ENCODE data around the gene PARP8.
"Not testable (repeated sequence)": the region's sequence is repeated elsewhere in the genome, so short reads cannot be mapped to it uniquely, and the experiment has no call there.

PARP8 gene

DNA sequence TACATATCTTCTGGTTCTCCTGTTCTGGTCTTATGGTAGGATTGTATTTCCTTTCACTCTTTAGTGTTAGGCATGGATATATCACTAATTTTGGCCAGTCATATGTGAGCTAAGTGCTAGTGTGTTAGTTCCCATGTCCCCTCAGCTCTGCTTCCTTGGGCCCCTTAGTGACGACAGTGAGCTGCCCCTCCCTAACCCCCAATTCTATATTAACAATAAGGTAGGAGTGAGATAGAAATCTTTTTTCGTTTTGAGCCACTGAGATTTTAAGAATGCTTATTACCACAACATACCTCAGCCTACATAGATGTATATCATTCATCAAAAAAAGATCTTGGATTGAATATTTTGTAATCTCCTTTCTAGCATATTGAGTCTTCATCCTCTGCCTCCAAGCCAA is 100.5 kb downstream of the PARP8 start:
- in situ Hi-C loops (cut with HindIII; ENCODE audit: low sequenced_read_pairs), result no loop called here

DNA sequence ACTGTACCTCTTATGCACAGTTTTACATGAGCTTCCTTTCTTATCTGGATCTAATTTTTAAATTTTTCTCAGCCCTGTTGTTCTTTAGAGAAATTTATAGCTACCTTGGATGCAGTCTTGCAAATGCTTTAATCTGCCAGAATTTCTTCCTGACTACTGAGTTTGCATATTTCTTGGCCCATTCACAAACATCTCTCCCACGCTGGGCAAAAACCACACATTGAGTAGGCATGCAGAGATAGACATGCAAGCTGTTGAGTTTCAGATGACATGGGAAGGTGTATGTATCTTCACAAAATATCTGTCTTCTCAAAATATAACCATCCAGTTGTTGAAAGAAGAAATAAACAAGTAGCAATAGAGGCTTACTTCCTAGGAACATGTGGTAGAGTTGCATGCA is 101.2 kb downstream of the PARP8 start:
- in situ Hi-C loops (cut with HindIII; ENCODE audit: low sequenced_read_pairs), result no loop called here

DNA sequence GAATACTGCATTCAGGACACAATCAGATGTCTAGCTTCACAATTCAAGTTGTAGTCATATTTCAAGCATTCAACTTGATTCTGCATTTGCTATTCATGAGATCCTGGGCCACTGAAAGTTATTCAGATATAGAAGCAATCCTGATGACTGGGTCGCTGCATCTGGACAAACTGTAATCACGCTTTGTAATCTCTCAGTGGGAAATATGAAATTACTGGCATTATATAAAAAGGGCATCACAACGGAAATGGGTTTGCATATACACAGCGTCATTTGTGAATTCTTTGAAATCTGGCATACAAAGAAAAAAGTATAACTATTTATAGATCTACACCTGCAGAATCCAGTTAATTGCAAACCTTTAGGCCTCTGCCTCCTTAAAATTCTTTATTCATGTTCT is 102.2 kb downstream of the PARP8 start:
- in situ Hi-C loops (cut with HindIII; ENCODE audit: low sequenced_read_pairs), result no loop called here

DNA sequence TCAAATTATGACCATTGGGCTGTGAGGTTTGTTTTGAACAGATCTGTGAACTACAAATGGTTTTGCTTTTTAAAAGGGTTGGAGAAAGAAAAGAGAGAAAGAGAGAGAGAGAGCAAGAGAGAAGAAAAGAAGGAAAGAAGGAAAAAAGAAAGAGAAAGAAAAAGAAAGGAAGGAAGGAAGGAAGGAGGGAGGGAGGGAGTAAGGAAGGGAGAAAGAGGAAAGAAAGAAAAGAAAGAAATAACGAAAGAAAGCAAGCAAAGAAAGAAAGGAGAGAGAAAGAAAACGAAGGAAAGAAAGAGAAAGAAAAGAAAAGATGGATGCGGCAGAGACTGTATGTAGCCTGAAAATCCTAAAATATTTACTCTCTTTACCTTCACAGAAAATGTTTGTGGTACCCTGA is 104.0 kb downstream of the PARP8 start:
- in situ Hi-C loops (cut with HindIII; ENCODE audit: low sequenced_read_pairs), result no loop called here

DNA sequence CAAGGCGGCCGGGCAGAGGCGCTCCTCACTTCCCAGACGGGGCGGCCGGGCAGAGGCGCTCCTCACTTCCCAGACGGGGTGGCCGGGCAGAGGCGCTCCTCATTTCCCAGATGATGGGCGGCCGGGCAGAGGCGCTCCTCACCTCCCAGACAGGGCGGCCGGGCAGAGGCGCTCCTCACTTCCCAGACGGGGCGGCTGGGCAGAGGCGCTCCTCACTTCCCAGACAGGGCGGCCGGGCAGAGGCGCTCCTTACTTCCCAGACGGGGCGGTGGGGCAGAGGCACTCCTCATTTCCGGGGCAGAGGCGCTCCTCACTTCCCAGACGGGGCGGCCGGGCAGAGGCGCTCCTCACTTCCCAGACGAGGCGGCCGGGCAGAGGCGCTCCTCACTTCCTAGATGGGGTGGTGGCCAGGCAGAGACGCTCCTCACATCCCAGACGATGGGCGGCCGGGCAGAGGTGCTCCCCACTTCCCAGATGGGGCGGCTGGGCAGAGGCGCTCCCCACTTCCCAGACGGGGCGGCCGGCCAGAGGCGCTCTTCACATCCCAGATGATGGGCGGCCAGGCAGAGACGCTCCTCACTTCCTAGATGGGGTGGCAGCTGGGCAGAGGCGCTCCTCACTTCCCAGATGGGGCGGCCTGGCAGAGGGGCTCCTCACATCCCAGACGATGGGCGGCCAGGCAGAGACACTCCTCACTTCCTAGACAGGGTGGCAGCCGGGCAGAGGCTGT is 108.2 kb downstream of the PARP8 start:
- in situ Hi-C loops (cut with HindIII; ENCODE audit: low sequenced_read_pairs), result not testable (repeated sequence)

DNA sequence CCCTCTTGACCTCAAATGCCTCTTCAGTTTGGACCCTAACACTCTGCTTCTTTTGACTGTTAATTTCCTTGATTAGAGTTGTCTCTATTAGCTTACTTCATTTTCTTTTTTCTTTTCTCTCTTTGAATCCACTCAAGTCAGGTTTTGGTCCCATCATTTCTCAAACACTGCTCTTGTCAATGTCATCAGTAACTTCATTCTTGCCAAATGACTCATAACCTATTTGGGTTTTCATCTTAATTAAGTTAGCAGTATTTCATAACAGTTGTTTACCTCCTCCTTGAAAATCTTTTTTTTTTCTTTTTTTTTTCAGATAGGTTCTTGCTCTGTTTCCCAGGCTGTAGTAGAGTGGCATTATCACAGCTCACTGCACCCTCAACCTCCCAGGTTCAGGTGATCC is 119.6 kb downstream of the PARP8 start:
- in situ Hi-C loops (cut with HindIII; ENCODE audit: low sequenced_read_pairs), result no loop called here

DNA sequence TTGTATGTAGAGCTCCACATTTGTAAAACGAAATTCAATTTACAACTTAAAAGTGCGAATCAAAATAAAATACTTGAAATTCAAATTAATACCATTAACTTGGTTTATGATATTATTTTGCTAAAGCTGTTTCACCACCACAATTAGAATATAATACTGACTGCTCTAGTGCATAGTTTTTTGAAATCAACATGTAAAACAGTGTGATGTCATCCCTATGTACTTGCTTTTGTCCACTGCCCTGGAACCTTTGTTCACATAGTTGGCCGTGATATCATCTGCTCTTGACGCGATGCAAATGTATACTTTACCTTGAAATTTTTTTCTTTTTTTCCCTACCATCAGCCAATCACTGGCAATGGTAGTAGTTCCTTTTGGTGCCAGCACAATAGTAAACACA is 125.4 kb downstream of the PARP8 start:
- in situ Hi-C loops (cut with HindIII; ENCODE audit: low sequenced_read_pairs), result no loop called here

DNA sequence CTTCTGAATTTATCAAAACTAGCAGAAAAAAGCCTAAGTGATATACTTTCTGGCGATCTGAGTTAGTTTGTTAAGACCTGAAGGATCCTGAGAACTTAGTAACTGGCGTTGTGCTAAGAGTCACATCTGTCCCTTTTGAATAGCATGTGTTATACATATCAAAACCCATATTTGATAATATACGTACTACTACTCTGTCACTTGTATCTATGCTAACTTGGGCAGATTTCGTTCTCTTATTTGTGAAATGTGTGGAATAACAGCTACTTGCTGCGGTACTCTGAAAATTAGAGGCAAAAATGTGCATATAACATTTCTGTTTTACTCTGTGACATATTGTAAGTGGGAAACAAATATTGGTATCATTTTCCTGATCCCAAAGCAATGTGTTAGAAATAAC is 126.4 kb downstream of the PARP8 start:
- in situ Hi-C loops (cut with HindIII; ENCODE audit: low sequenced_read_pairs), result no loop called here

DNA sequence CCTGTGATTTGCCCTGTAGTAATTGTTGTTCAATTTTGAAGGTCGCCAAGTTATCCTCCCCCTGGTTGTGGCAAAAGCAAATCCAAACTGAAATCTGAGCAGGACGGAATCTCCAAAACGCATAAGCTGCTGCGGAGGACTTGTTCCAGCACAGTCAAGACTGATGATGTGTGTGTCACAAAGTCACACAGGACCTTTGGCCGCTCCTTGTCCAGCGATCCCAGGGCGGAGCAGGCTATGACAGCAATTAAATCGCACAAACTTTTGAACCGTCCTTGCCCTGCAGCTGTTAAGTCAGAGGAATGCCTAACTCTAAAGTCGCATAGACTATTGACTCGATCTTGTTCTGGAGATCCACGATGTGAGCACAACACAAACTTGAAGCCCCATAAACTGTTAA is 128.4 kb downstream of the PARP8 start:
- in situ Hi-C loops (cut with HindIII; ENCODE audit: low sequenced_read_pairs), result no loop called here

DNA sequence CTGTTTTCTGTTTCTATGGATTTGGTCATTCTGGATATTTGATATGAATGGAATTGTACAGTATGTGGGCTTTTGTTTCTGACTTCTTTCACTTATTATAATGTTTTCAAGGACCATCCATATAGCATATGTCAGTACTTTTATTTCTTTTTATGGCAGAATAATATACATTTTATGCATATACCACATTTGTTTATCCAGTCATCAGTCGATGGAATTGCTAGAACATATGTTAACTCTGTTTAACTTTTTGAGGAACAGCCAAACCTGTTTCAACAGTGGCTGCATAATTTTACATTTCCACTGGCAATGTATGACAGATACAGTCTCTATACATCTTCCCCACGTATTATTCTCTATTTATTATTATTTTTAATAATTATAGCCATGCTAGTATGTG is 131.6 kb downstream of the PARP8 start:
- in situ Hi-C loops (cut with HindIII; ENCODE audit: low sequenced_read_pairs), result no loop called here

DNA sequence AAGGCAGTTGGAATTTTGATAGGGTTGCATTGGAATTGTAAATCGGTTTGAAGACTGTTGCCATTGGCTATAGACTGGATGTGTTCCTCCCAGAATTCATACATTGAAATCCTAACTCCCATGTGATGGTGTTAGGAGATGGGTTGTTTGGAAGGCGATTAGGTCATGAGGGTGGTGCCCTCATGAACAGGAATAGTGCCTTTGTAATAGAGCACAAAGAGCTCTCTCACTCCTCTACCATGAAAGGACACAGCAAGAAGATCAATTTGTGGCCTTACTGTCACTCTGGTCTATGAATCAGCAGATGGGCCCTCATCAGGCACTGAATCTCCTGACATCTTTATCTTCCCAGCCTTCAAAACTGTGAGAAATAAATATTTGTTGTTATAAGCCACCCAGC is 133.2 kb downstream of the PARP8 start:
- in situ Hi-C loops (cut with HindIII; ENCODE audit: low sequenced_read_pairs), result no loop called here

DNA sequence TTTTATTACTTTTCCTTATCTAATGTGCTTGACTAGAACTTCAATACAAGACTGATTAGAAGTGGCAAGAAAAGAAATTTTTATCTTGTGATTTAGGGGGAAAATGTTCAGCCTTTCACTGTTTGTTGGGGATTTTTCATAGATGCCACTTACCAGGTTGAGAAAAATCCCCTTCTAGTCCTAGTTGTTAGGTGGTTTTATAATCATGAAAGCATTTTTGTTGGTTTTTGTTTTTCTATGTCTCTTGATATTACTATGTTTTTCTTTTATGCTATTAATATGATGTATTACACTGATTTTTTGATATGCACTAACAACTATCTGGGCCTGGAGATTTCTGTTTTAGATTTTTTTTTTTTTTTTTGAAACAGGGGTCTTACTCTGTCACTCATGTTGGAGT is 134.0 kb downstream of the PARP8 start:
- in situ Hi-C loops (cut with HindIII; ENCODE audit: low sequenced_read_pairs), result no loop called here

DNA sequence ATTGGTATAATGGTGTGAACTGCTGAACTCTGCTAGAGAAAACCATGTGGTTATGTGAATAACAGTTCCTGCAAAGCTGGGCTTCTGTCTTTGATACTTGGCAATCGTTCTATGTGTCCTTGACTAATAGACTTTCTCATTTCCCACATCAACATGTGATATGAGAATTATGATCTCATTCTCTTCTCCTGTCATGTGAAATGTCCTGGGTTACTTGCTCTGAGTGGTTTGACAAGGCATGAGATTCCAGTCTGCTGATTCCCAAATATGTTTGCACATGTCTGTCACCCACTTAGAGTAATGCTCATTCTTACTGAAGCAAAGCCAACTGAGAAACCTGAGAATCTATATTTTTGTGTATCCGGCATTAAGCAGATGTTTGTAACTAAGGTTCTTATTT is 141.2 kb downstream of the PARP8 start:
- in situ Hi-C loops (cut with HindIII; ENCODE audit: low sequenced_read_pairs), result no loop called here

DNA sequence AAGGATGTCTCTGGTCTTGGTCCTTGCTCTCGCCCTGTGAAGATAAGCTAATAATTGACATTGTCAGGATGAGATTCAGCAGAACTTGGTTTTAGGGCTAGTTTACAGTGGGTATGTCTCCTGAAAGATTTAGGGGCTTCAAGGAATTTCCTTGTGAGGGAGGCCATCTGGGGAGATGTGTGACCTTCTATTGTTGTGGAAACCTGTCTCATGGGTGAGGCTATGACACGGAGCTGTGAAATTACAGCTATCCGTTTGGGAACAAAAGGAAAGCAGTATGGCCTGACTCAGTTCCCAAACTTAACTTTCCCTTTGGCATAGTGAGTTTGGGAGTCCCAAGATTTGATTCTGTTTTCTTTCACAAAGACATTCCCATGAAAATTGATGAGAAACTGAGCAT is 142.0 kb downstream of the PARP8 start:
- in situ Hi-C loops (cut with HindIII; ENCODE audit: low sequenced_read_pairs), result no loop called here

DNA sequence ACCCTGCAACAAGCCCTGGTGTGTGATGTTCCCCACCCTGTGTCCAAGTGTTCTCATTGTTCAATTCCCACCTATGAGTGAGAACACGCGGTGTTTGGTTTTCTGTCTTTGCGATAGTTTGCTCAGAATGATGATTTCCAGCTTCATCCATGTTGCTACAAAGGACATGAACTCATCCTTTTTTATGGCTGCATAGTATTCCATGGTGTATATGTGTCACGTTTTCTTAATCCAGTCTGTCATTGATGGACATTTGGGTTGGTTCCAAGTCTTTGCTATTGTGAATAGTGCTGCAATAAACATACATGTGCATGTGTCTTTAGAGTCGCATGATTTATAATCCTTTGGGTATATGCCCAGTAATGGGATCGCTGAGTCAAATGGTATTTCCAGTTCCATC is 145.3 kb downstream of the PARP8 start:
- in situ Hi-C loops (cut with HindIII; ENCODE audit: low sequenced_read_pairs), result not testable (repeated sequence)

DNA sequence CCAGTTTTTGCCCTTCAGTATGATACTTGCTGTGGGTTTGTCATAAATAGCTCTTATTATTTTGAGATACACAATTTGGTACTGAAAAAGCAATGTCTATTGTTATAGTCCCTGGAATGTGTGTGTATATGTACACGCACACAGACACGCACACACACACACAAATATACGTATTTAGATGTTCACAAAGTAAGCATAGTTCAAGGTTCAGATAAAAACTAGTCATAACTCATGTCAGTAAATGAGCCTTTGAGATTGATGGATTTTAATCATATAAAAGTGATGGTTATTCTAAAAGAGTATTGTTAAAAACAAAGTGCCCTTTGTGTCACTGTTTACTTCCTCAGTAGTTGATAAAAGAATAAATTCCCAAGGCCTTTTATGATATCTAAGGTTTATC is 147.3 kb downstream of the PARP8 start:
- in situ Hi-C loops (cut with HindIII; ENCODE audit: low sequenced_read_pairs), result no loop called here

DNA sequence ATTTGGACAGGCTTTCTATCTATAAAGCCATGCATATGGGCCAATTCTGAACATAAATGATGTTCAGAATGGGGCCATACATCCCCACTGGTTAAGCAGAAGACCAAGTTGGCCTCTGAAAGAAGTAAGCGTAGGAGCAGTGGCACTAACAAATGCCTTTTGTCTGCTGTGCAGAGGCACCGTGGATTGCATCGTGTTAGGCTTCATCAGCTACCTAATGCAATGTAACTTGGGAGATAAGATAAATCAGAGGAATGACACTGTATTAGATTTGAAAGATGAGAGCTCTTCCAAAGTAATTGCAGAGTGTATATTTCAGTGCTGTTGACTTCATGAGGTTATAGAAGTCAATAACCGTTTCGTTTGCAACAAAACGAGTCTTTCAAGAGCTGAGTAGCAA is 148.1 kb downstream of the PARP8 start:
- in situ Hi-C loops (cut with HindIII; ENCODE audit: low sequenced_read_pairs), result no loop called here

DNA sequence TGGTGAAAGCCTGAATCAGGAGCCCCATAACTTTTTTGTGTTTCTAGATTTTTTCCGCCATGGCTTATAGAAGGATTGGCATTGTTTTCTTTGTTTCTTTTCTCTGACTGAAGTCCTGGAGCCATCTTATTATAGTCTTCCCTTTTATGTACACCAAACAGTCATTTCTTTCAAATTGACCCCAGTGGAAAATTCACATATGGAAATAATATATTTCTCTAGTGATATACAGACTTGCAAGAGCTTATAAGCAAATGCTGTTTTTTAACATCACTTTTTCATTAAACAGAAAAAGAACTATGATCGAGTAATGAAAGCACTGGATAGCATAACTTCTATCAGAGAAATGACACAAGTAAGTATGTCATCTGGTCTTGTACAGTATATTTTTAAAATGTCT is 155.6 kb downstream of the PARP8 start:
- in situ Hi-C loops (cut with HindIII; ENCODE audit: low sequenced_read_pairs), result no loop called here

DNA sequence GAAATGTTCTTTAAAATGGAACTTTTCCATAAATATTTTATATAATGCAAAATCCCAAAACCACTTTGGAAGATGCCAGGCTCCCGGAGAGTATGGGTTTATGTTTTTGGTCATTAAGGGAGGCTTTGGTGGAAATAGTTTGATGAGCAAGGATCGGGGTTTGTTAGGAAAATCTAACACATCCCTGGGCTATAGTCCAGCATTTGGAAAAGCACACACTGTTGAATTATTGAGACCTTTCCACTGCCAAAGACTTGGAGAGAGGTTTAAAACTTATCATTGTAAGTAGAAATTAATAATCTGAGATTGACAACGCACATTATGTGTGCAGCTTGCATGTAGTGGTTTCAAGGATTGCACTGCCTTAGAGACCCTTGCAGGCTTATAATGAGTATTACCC is 156.3 kb downstream of the PARP8 start:
- in situ Hi-C loops (cut with HindIII; ENCODE audit: low sequenced_read_pairs), result no loop called here

DNA sequence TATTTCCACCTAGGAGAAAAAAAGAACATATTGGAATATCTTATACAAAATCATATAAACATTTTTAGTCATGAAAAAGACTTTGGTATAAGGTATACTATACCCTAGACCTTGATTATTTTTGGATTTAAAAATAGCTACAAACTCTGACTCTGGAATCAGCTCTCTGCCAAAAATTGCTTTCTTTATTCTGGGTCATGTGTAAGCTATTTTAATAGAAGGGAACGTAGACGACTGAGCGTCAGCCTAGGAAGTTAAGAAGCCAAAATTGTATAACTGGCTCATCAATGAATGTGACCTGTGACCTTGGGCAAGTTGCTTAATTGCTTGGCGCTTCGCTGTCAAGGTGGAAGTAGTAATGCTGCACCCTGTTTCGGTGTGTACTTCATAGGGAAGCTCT is 157.1 kb downstream of the PARP8 start:
- in situ Hi-C loops (cut with HindIII; ENCODE audit: low sequenced_read_pairs), result no loop called here

DNA sequence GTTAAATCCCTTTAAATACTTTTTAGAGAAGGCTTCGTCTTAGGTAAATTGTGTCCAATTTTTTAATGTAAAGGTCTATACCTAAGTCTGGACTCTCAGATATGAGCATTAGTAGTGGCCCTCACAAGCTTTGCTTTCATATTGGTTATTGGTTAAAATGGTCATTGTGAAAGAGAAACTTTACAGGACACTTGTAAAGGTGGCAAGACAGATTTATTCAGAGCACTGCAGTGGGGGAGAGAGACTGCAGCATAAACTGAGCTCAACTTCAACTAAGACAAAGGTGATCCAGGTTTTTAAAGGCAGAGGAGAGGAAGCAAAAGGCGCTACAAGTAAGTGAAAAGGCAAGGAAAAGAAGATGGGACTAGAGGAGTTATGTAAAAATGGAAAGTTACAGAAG is 157.7 kb downstream of the PARP8 start:
- in situ Hi-C loops (cut with HindIII; ENCODE audit: low sequenced_read_pairs), result no loop called here

DNA sequence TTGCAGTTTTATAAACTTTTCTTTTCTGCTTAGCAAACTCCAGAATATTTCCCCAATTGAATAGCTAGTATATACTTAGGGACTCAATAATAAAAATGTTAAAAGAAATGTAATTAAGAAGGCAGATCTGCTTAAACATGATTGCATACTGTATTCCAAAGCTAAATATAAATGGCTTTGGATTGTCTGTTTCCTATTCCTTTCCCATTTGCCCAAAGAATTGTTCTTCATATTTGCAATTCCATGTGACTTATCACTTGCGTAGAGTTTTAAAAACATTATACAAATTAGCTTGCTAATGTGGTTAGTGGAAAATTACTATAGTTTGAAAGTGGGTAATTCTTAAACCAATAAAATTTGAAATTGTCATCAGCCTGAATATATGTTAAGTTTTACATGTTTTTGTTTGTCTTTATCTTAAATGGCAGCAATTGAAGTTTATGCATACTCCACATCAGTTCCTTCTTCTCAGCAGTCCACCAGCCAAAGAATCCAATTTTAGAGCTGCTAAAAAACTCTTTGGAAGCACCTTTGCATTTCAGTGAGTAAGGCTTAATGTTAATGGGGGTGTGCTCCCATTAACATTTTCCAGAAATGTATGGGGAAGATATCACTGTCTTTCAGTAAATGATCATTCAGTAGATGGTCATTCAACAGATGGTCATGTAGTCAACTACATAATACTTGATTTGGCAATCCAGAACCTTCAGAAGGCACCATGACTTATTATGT is 161.2 kb downstream of the PARP8 start:
- in situ Hi-C loops (cut with HindIII; ENCODE audit: low sequenced_read_pairs), result no loop called here

DNA sequence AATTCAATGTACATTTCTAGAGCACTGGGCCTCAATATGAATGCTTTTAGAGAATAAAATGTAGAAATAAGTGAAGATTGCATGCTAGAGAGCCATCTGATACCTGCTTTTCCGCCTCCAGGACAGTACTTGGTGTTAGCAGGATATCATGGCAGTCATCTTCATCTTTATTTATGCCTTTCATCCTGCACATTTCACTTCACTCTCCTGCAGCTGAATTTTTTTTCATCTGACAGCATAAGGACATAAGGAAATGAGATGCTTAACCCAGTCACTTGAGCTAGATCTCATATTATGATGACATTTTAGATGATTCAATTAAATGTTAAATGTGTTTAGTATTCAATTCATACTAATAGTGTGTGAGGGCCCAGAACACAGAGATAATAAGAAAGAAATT is 162.6 kb downstream of the PARP8 start:
- in situ Hi-C loops (cut with HindIII; ENCODE audit: low sequenced_read_pairs), result no loop called here
